H1 (cell line): ENCODE results near the gene GPSM1. TPM values are rescaled to one million over a fixed set of nuclear protein-coding genes. Genes with fewer than 3 reads are reported as not detected.

Source experiments
- ATF2 ChIP-seq: IDR thresholded peaks from 2 replicates; pipeline ENCODE4 v1.6.1; 2012; ENCODE audit warnings: low read length, inconsistent platforms
- CBX5 ChIP-seq: fragments of 300-800, 300-1000 bp; sonication (generic); IDR thresholded peaks from 2 replicates; pipeline ENCODE4 v1.7.1; 2016; ENCODE audit warnings: antibody characterized with exemption, low read length, low read depth
- CBX8 ChIP-seq: fragments of 300-800, 300-1000 bp; sonication (generic); IDR thresholded peaks from 2 replicates; pipeline ENCODE4 v1.7.1; 2016; ENCODE audit warnings: low read depth, low read length, borderline replicate concordance
- CREB1 ChIP-seq: IDR thresholded peaks from 2 replicates; pipeline ENCODE4 v1.6.1; 2012; ENCODE audit warnings: inconsistent platforms
- FOSL1 ChIP-seq: IDR thresholded peaks from 2 replicates; pipeline ENCODE4 v1.6.1; 2011; ENCODE audit warnings: mild to moderate bottlenecking, low read depth, low read length, moderate library complexity; ENCODE audit not compliant: insufficient read depth
- HDAC2 ChIP-seq, 2 experiments: fragments of 300-600 bp in 1 of 2; sonication (generic) in 1 of 2; IDR thresholded peaks; 2 replicates each; pipeline ENCODE4 v1.6.1; 2011 to 2012; ENCODE audit warnings: low read depth in 2 of 2, low read length in 2 of 2, mild to moderate bottlenecking in 2 of 2, moderate library complexity in 2 of 2, borderline replicate concordance in 1 of 2, inconsistent platforms in 1 of 2
- HDAC6 ChIP-seq: IDR thresholded peaks from one replicate; pipeline ENCODE4 v1.7.1; 2012; ENCODE audit warnings: low read depth, mild to moderate bottlenecking, inconsistent platforms, low read length, moderate library complexity
- JUN ChIP-seq: IDR thresholded peaks from 2 replicates; pipeline ENCODE4 v1.6.1; 2011; ENCODE audit warnings: low read depth, mild to moderate bottlenecking, improper control_type of control experiment, low read length
- KDM1A ChIP-seq: fragments of 200-600, 300-600 bp; sonication (generic); IDR thresholded peaks from 2 replicates; pipeline ENCODE4 v1.7.1; 2016; ENCODE audit warnings: mild to moderate bottlenecking, low read length, borderline replicate concordance
- KDM4A ChIP-seq: IDR thresholded peaks from one replicate; pipeline ENCODE4 v1.7.1; 2012; ENCODE audit warnings: low read depth, mild to moderate bottlenecking, moderate library complexity, low read length, inconsistent platforms; ENCODE audit not compliant: severe bottlenecking
- KDM5A ChIP-seq: fragments of 200-600 bp; IDR thresholded peaks from 2 replicates; pipeline ENCODE4 v1.7.1; 2012; ENCODE audit warnings: mild to moderate bottlenecking, low read length, inconsistent platforms, mixed read lengths
- POLR2AphosphoS5 ChIP-seq: IDR thresholded peaks from 2 replicates; pipeline ENCODE4 v1.6.1; 2011; ENCODE audit warnings: low read depth, low read length
- POU5F1 ChIP-seq: IDR thresholded peaks from 2 replicates; pipeline ENCODE4 v1.6.1; 2011; ENCODE audit warnings: low read depth, mild to moderate bottlenecking, low read length, moderate library complexity
- RXRA ChIP-seq: IDR thresholded peaks from 2 replicates; pipeline ENCODE4 v1.6.1; 2011; ENCODE audit warnings: low read depth, mild to moderate bottlenecking, low read length, moderate library complexity; ENCODE audit not compliant: insufficient read depth
- SAP30 ChIP-seq: fragments of 300-600 bp; sonication (generic); IDR thresholded peaks from 2 replicates; pipeline ENCODE4 v1.7.1; 2012; ENCODE audit warnings: low read length, moderate library complexity, mild to moderate bottlenecking, inconsistent platforms; ENCODE audit not compliant: insufficient read depth, insufficient replicate concordance
- SIRT6 ChIP-seq: IDR thresholded peaks from one replicate; pipeline ENCODE4 v1.7.1; 2012; ENCODE audit warnings: low read length, inconsistent platforms
- SIX5 ChIP-seq: IDR thresholded peaks from 2 replicates; pipeline ENCODE4 v1.6.1; 2011; ENCODE audit warnings: mild to moderate bottlenecking, low read depth, low read length
- SP4 ChIP-seq: IDR thresholded peaks from 2 replicates; pipeline ENCODE4 v1.6.1; 2012; ENCODE audit warnings: low read length, inconsistent platforms
- SRF ChIP-seq: IDR thresholded peaks from 2 replicates; pipeline ENCODE4 v1.6.1; 2011; ENCODE audit warnings: mild to moderate bottlenecking, low read depth, low read length, moderate library complexity
- TCF12 ChIP-seq: IDR thresholded peaks from 2 replicates; pipeline ENCODE4 v1.6.1; 2011; ENCODE audit warnings: low read depth, mild to moderate bottlenecking, low read length
- USF2 ChIP-seq: IDR thresholded peaks from 2 replicates; pipeline ENCODE4 v1.6.1; 2011; ENCODE audit warnings: low read length, improper control_type of control experiment
- YY1 ChIP-seq: IDR thresholded peaks from 2 replicates; pipeline ENCODE4 v1.6.1; 2011; ENCODE audit warnings: low read depth, mild to moderate bottlenecking, low read length
- polyA plus RNA-seq, 7 experiments: library from polyadenylated mRNA; depleted of rRNA in 3 of 7; stranded (reverse) in 5 of 7; unstranded in 2 of 7; fragments of >200 nt in 5 of 7; fragments of 200-250 nt in 2 of 7; gene quantifications; 1 replicate in 5 of 7; 2 replicates in 1 of 7; 4 replicates in 1 of 7; pipeline versions ENCODE4 v1.2.1 to v1.2.3, GENCODE V29; 2011 to 2013; ENCODE audit warnings: missing spikeins in 2 of 7, mixed read lengths in 2 of 7
- total RNA-seq: library from RNA; stranded (reverse); fragmentation: NEBNext Ultra II Directional; extraction: Animal tissue kit (Norgen Biotek cat#: 25700); gene quantifications from 2 replicates; pipeline ENCODE4 v1.2.1, GENCODE V29; 2021

Gene GPSM1
- total and polyA plus RNA-seq, 2 of the 8 experiments (the other 6 are each of a cell fraction or from before 2014, with no cell fraction given): 12.8 to 18.0 TPM

- TF ChIP-seq ATF2 (no peak), POLR2AphosphoS5 (peak; percentile 76), KDM5A (no peak), KDM1A (no peak), SIRT6 (no peak), YY1 (peak; percentile 47; the same call in 1 of the 2 replicates), SP4 (no peak), SAP30 (no peak), FOSL1 (0 out of 2 replicates have a peak, but pooled peaks have one; percentile 5), HDAC2 (IDR thresholded peaks at IDR 0.05; ENCODE audit: borderline replicate concordance in 1 of 2, low read depth in 2 of 2, low read length in 2 of 2) (no peak), TCF12 (no peak), HDAC6 (no peak), KDM4A (no peak), SIX5 (no peak), JUN (no peak), POU5F1 (no peak), SRF (no peak), CBX5 (no peak), USF2 (peak; percentile 11; the same call in 1 of the 2 replicates), CBX8 (no peak), CREB1 (peak; percentile 59), RXRA (no peak)
Observed at GRCh38 chr9:136400038-136400834, 72.9 kb downstream of the GPSM1 start, which contains the start of gene SNAPC4 (continued).
